GM19395 (cell line): Measurements from ENCODE around the gene TECPR1.
"Not testable (repeated sequence)": the region's sequence is repeated elsewhere in the genome, so short reads cannot be mapped to it uniquely, and the experiment has no call there.

Source experiments
- ATAC-seq: cut with Tn5 transposase; IDR thresholded peaks from one replicate; pipeline ENCODE4 v1.9.1; 2021; ENCODE audit warnings: mild to moderate bottlenecking, moderate library complexity; ENCODE audit not compliant: unreplicated experiment

The TECPR1 gene

GRCh38 chr7:98230746-98231471 lies 21.1 kb downstream of the TECPR1 start:
- no peak for ATAC-seq

DNA sequence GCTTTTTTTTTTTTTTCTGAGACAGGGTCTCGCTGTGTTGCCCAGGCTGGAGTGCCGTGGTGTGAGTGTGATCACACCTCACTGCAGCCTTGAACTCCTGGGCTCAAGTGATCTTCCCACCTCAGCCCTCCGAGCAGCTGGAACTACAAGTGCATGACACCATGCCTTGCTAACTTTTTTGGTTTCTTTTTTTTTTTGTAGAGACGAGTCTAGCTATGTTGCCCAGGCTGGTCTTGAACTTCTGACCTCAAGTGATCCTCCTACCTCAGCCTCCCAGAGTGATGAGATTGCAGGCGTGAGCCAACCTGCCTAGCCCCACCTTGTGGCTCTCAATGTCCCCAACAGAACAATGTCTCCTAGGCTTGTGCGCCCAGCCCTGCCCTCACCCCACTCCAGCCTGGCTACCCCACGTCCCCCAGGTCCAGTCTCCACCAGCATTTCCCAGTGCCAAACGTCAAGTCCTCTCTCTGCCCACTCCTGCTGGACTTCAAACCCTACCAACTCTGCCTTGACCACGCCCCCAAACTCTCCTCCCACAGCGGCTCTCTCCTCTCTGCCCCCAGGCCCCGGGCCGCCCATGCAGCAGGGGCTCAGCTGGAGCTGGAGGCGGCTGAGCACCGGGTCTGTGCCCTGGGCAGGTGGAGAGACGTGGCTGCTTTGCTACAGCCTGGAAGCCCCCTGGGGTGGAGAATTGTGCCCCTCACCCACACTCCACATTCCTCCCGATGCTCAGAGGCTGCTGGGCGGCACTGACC lies 21.9 kb downstream of the TECPR1 start:
- no peak for ATAC-seq

- ATAC-seq: no peak
Measured at GRCh38 chr7:98229441-98229840, 22.6 kb downstream of the TECPR1 start.

GRCh38 chr7:98228801-98229200 lies 23.2 kb downstream of the TECPR1 start:
- no peak for ATAC-seq

- no peak for ATAC-seq
Measured at GRCh38 chr7:98227939-98228338, 24.1 kb downstream of the TECPR1 start.

DNA sequence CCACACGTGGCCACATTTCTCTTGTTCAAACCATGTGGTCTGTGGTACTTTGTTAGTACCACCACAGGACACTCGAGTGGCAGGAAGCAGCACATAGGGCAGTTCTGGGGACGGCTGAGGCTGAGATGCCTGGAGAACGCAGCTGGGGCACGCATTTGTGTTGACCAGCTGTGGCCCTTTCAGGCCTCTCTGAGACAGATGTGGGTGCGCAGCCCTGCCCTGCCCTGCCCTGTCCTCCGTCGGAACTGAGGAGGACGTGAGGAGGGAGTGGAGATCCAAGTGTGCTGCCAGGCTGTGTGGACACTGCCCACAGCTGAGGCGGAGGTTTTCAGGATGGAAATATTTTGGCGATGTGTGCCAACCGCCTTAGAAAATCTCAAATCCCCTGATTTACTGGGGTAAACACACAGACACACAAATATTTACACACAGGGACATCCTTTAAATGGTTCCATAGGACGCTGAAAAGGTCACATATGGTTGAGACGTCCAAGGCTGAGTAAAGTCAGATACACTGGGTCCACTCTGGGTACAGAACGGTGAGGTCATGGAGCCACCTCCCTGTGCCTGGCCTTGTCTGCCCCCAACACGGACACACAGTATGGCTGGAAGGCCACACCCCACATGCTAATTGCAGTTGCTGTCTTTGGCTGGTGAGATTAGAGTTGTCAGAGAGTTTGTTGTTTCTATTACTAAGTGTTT lies 26.0 kb downstream of the TECPR1 start:
- ATAC-seq: no peak

GRCh38 chr7:98224701-98225181 lies 27.3 kb downstream of the TECPR1 start:
- no peak for ATAC-seq

DNA sequence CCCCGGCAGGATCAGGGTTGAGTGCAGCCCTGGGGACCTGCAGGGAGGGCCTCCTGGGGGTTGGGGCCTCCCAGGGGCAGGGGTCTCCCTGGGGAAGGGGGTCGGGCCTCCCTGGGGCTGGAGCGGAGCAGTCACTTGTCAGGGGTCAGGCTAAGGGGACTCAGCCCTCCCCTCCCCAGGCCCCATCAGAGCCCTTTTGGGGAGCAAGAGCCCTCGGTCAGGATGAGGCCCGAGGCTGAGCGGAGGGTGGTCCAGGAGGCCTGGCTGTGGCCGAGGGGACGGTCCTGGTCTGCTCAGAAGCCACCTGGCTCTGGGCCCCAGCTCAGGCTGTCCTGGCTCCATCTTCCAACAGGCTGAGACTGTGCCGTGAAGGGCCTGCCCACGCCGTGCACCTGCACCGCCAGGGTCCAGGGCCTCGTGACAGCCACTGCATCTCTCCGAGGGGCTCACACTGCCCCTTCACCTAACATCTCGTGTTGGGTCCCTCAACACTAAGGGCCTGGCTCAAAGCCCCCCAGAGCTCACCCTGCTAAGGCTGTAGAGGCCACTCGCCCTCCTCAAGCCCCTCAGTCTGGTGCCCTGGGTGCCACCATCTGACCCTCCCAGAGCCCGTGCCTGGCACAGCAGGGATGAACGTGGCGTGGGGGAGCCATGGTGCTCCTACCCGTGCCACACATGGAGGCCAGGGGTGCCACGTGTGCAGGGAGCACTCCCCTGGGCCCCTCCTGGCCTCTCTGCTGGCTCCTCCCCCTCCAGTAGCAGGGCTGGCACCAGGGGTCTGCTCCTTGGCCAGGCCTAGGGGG lies 27.9 kb downstream of the TECPR1 start:
- ATAC-seq: no peak

DNA sequence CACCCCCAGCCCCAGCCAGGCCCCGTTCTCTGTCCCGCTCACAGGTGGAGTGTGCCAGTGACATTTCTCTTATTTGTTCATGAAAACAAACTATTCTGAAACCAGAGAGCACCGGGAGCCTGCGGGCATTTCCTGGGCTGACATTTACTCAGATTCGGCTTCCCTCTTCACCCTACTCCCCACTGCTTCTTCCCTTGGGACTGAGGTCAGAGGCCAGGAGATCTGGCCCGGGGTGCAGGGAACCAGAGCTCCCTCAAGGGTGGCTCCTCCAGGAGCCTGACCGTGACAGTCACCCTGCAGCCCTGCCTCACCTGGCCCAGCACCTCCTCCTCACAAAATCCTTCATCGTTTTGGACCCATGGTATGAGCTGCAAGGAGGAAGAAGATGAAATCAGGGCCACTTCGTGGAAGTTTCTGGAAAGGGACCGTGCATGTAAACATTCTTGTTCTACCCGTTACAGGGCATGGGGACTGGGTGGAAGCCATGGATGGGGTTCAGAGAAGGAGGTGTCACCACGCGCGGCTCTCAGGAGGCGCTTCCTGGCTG lies 28.6 kb downstream of the TECPR1 start:
- ATAC-seq: no peak

- no peak for ATAC-seq
Measured at GRCh38 chr7:98222533-98223195, 29.4 kb downstream of the TECPR1 start.

- ATAC-seq: no peak
Measured at GRCh38 chr7:98221611-98222532, 30.2 kb downstream of the TECPR1 start.

DNA sequence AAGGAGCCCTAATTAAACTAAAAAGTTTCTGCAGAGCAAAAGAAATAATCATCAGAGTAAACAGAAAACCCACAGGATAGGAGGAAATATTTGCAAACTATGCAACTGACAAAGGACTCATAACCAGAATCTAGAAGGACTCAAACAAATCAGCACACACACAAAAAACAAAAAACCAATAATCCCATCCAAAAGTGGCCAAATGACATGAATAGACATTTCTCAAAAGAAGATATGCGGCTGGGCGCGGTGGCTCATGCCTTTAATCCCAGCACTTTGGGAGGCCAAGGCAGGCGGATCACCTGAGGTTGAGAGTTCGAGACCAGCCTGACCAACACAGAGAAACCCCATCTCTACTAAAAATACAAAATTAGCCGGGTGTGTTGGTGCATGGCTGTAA lies 32.6 kb downstream of the TECPR1 start:
- not testable (repeated sequence) for ATAC-seq

DNA sequence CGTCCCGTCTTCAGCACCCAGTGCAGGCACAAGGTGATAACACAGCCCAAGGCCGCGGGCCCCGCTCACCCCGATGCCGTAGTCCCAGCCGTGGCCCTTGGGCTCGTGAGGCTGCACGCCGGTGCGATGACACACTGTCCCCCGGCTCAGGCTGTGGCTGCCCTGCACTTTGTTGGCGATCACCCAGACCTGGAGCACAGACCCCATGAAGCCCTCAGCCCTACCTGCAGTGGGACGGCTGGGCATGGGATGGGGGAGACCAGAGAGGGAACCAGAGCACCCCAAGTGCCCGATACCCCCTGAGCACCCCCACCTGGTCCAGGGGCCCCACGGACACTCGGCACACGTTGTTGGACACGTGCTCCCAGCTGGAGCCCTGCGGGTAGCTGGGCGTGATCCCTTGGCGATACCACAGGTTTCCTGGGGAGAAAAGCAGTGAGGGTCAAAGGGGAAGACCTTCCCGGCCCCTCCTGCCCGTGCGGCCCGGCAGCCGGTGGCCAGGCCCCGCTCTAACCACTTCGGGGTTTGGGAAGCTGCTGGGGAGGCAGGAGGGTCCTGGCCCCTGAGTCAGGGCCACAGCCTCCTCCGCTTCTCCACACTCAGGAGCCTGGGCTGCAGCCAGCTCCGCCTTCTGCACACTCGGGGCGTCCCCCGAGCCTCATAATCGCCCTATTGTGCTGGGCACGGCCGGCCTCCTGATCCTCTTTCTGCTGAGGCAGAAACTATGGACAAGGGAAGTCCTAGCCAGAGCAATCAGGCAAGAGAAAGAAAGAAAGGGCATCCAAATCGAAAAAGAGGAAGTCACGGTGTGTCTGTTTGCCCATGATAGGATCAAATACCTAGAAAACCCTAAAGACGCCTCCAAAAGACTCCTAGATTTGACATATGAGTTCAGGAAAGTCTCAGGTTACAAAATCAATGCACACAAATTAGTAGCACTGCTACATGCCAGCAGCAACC lies 34.1 kb downstream of the TECPR1 start:
- no peak for ATAC-seq

- no peak for ATAC-seq
Measured at GRCh38 chr7:98216941-98217622, 35.0 kb downstream of the TECPR1 start.

DNA sequence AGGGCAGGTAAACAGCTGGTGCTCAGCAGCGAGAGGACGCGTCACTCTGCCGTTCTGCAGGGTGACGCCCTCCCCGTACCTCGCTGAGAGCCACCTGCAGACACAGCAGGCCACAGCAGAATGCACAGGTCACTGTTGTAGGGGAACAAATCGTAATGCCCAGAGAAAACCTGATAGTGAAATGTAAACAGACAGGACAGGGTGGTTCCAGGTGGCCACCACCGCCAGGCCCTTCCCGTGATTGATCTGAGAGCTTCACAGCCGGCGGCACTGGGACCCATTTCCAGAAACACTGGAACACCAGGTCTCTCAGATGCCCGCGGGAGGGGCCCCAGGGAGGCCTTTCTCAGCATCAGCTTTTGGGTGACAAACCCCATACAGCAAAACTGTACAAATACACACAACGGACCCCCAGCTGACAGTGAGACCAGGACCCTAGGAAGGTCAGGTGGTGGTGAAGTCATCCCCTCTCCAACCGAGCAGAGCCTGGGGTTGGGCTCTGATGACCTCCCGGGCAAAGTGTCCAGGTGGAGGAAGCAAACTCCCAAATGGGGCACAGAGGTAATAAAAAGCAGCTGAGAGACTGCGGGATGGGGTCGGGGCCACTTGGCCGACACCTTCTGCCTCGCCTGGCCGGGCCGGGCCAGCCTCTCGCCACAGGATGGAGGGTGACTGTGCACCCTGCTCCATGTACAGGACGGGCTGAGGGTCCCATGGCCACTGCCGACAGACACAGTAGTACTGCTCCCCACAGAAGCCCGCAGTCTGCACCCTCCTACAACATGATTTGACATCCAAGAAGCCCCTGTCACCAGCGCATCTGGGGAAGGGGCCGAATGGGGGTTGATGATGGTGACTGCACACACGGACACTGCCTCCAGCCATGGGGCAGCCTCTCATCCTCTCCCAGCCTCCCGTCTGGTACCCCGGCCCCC lies 36.2 kb downstream of the TECPR1 start:
- ATAC-seq: no peak

DNA sequence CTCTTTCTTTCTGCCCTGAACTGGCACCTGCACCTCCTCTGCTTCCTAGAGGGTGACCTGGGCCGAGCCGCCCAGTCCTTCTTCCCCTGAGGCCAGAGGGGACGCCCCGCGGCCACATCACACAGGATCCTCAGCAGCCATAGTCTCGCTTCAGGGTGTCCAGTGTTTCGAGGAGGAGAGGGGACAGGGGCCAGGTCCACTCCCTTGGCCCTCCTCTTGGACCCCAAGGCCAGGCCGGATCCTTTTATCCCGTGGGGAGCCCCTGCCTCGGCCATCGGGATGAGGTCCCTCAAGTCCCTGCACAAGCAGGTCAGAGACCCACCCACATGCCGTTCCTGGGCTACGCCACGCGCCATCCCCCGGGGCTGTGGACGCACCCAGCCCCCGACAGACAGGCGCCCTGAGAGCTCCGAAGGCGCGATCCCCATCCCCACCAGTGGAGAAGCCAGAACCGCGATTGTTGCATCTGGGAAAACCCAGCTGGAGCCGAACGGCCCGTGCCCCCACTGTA lies 37.2 kb downstream of the TECPR1 start:
- no peak for ATAC-seq
